Epithelial cell of esophagus (primary cell): ENCODE results near the gene LACC1.
A peak's percentile ranks its signal among the peaks of the same experiment; 100 is the strongest.

Experiments used
- DNase-seq: peaks from one replicate; pipeline ENCODE4 v3.0.0; 2010; ENCODE audit warnings: low read depth
- H3K4me3 ChIP-seq: 2 replicates; pipeline ENCODE4 v1.5.1; 2011; ENCODE audit warnings: mild to moderate bottlenecking, low read length, control low read depth
- CTCF ChIP-seq: IDR thresholded peaks from 2 replicates; pipeline ENCODE4 v1.5.1; 2011; ENCODE audit warnings: low read depth, mild to moderate bottlenecking, low read length, control low read depth, inconsistent platforms; ENCODE audit not compliant: insufficient read depth; ENCODE audit errors: missing control alignments

The LACC1 gene

GRCh38 chr13:43924549-43925245 lies 45.0 kb downstream of the LACC1 start:
- no peak overlapping the region for H3K4me3 ChIP-seq
- TF ChIP-seq CTCF: no peak
- DNase-seq: no peak

DNA sequence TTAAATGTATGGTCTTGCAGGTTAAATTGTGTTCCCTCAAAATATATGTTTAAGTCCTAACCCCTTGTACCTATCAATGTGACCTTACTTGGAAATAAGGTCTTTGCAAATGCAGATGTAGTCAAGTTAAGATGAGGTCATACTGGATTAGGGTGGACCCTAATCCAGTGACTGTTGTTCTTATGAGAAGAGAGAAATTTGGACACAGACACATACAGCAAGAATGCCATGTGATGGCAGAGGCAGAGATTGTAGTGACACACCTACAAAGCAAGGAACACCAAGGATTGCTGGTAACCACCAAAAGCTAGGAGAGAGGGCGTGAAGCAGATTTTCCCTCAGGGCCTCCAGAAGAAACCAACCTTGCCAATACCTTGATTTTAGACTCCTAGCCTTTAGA lies 50.2 kb downstream of the LACC1 start:
- TF ChIP-seq CTCF: no peak
- DNase-seq: no peak
- H3K4me3 ChIP-seq: no peak overlapping the region

DNA sequence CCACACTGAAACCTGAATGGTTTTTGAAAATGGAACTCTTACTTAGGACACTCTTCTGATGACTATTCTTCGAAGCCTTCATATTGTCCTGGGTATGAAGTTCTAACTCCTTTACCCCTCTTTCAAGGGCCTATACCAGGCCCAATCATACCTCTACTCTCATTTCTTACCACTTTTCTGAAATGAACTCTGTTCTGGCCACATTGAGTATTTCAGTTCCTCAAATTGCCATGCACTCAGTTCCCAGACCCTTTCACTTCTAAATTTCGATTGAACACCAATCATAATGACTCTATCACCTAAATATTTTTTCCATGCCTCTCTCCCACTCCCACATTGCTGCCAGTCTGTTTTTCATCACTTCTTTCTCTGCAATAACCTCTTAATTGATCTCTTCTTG lies 53.7 kb downstream of the LACC1 start:
- H3K4me3 ChIP-seq: no peak overlapping the region
- TF ChIP-seq CTCF: no peak
- no peak for DNase-seq

DNA sequence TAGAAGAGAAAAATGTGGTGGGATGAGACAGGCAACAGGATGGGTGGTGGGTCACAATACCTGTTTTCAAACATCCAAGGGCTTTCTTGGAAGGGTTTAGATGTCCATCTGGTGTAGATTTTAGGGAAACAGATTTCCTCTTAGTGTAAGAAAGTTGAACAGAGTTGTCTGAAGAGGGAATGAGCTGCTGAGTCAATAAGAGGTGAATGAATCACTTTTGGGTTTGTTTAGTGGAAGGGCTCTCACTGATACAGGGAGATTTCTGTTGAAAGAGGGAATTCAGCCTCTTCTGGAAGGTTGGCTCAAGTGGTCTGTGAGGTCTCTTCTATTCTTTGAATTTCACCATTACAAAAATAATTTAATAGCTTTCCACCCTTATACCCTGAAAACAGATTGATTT lies 54.6 kb downstream of the LACC1 start:
- no peak for TF ChIP-seq CTCF
- no peak overlapping the region for H3K4me3 ChIP-seq
- peak; percentile 39 for DNase-seq

GRCh38 chr13:43935878-43936277 lies 56.2 kb downstream of the LACC1 start:
- no peak for DNase-seq
- no peak for TF ChIP-seq CTCF
- no peak overlapping the region for H3K4me3 ChIP-seq

- no peak for TF ChIP-seq CTCF
- H3K4me3 ChIP-seq: no peak overlapping the region
- no peak for DNase-seq
Measured at GRCh38 chr13:43936647-43937046, 56.9 kb downstream of the LACC1 start.

- H3K4me3 ChIP-seq: no peak overlapping the region
- DNase-seq: no peak
- no peak for TF ChIP-seq CTCF
Measured at GRCh38 chr13:43937839-43938238, 58.1 kb downstream of the LACC1 start.
